ENCODE results near the gene LTBP2. TPM values are rescaled to one million over a fixed set of nuclear protein-coding genes. Genes with fewer than 3 reads are reported as not detected.
"Not testable (repeated sequence)": the region's sequence is repeated elsewhere in the genome, so short reads cannot be mapped to it uniquely, and the experiment has no call there.

The LTBP2 gene
- polyA plus RNA-seq, 4 donors, result 2.6 to 4.9 (median 3.4) TPM

DNA sequence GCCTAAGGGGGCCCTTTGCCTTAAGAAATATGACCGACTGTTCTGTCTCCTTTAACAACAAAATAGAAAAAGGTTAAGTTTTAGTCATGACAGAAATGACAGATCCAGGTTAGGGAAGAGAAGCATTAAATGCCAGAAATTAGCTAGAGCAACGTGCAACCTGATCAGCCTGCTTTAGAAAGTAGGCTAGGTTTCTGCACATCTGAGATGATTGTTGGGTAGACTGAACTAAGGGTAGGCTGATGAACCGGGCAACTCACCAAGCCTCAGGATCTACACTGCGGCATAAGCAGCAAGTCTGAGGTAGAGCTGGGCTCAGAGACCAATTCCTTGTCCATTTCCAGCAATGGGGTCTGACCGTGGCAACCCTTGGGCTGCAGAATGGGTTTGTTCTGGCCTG lies 148.3 kb downstream of the LTBP2 start:
- DNase-seq (ENCODE audit: low read depth in 4 of 4, low spot score in 2 of 4), result no peak

DNA sequence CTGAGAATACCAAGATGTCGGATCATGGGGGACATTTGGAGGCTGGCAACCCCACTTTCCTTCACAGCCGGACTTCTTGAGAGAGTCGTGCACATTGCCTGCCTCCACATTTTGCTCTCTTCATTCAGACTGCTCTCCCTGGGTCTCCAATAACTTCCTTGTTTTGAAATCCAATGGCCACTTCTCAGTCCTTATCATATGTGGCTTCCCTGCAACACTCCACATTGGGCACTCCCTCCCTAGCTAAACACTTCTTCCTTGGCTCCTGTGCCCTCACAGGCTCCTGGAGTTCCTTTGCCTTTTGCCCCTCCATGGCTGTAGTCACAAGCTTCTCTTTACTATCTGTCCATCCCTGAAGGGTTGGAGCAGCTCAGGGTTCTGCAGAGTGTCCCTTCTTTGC lies 149.0 kb downstream of the LTBP2 start:
- no peak for DNase-seq (ENCODE audit: low read depth in 4 of 4, low spot score in 2 of 4)

DNA sequence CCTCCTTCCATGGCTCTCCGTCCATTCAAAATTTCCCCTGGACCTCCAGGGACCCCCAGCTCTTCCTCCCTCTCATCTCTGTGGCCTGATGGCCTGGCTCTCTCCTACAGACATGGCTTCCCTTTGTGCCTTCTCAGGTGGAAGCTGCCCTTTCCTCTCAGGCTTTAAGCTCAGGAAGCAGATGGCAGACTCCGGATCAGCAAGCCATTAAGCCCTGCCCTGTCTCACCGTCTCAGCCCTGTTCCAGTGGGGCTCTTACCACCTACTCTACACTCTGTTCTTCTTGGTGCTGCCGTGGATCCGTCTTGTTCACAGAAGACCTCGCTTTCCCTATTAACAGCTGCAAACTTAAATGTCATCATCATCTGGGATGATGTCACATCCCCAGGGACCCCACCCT lies 152.1 kb downstream of the LTBP2 start:
- DNase-seq (ENCODE audit: low read depth in 4 of 4, low spot score in 2 of 4), result no peak

GRCh38 chr14:74459289-74459946 lies 152.6 kb downstream of the LTBP2 start:
- no peak for DNase-seq (ENCODE audit: low read depth in 4 of 4, low spot score in 2 of 4)

- no peak for DNase-seq (ENCODE audit: low read depth in 4 of 4, low spot score in 2 of 4)
These were observed 154.5 kb downstream of the LTBP2 start for GRCh38 chr14:74457565-74457895.

DNA sequence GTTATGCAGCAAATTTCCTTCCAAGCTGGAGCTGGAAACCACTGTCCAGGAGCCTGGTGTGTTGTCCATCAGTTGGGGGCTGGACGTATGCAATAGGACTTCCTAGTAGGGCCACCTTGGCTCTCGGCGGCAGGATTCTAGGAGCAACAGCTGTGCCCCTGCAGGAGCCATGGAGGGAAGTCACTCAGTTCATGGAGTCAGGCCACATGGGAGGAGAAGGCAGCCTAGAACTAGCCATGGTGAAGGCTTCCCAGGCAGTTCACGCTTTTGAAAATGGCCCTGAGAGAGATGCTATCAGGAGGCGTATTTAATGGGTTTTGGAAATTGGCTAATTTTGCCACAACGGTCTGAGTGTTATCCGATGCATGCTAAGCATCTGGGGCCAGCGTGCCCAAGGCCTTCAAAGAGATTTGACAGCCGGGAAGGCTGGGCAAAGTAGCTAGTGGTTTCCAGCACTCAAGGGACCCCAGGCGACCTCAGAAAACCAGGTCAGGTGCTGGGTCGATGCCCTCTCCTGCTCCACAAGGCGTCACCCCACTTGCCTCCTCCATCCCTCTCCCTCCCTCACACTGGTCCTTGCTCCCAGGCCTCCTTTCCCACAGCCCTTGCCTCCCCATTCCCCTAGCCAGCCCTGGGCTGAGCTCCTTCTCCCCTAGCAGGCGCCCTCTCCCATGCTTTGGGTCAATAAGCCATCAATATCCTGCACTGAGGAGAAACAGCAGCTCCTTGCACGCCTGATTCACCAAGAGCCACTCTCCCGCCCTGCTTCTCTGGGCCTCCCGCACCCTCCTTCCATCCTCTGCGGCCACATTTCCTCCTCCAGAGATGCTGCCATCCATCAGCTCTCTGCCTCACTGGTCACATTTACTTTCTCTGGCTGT lies 155.1 kb downstream of the LTBP2 start:
- DNase-seq (ENCODE audit: low read depth in 4 of 4, low spot score in 2 of 4), result no peak

DNA sequence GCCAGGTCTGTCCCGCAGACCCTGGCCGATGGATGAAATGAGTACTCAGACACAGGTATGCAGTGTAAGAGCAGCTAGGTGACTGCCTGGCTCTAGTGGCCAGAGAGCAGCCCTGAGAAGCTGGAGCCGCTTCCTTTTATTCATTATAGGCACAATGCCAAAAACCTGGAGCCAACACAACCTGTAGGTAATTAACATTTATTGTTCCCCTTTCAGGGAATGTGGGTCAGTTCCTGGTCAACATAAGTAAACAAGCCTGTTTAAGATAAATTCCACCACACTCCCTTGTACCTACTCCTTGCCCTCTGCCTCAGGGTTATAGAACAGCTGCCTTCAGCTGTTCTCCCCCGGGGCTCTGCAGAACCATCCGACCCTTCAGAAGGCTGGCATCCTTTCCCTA lies 157.6 kb downstream of the LTBP2 start:
- not testable (repeated sequence) for DNase-seq (ENCODE audit: low read depth in 4 of 4, low spot score in 2 of 4)

Other genes starting within 250 kb of the LTBP2 start
- under 1 TPM; 0.21 to 0.29 (median 0.26) TPM for gene SYNDIG1L, start 186.0 kb downstream of the LTBP2 start, polyA plus RNA-seq (ENCODE audit: insufficient read length in 4 of 4)
- gene NPC2, start 118.9 kb downstream of the LTBP2 start, polyA plus RNA-seq (ENCODE audit: insufficient read length in 4 of 4), result 100 to 1,000 TPM; 302 to 330 (median 316) TPM
- gene ISCA2, start 118.5 kb downstream of the LTBP2 start, polyA plus RNA-seq (ENCODE audit: insufficient read length in 4 of 4), result 10 to 100 TPM; 36.1 to 43.5 (median 42.7) TPM
- 10 to 100 TPM; 33.5 to 38.0 (median 35.0) TPM for gene AREL1, start 100.8 kb upstream of the LTBP2 start, polyA plus RNA-seq (ENCODE audit: insufficient read length in 4 of 4)
- 10 to 100 TPM; 51.2 to 69.7 (median 58.6) TPM for gene FCF1, start 100.9 kb upstream of the LTBP2 start, polyA plus RNA-seq (ENCODE audit: insufficient read length in 4 of 4)
- 100 to 1,000 TPM in 2 of 4 donors, 10 to 100 TPM in 2; 66.7 to 109 (median 92.9) TPM for gene YLPM1, start 151.1 kb upstream of the LTBP2 start, polyA plus RNA-seq (ENCODE audit: insufficient read length in 4 of 4)

All from left renal cortex interstitium (tissue), 4 donors.